C1 segment of cervical spinal cord (tissue), 14 donors: Measurements from ENCODE around the gene CERK.
A peak's percentile ranks its signal among the peaks of the same experiment; 100 is the strongest.
"Not testable (repeated sequence)": the region's sequence is repeated elsewhere in the genome, so short reads cannot be mapped to it uniquely, and the experiment has no call there.

Experiments
- DNase-seq, 14 donors: peaks; one replicate each; lab custom pipeline; 2025; lab: John Stamatoyannopoulos, UW

The CERK gene, protein sequence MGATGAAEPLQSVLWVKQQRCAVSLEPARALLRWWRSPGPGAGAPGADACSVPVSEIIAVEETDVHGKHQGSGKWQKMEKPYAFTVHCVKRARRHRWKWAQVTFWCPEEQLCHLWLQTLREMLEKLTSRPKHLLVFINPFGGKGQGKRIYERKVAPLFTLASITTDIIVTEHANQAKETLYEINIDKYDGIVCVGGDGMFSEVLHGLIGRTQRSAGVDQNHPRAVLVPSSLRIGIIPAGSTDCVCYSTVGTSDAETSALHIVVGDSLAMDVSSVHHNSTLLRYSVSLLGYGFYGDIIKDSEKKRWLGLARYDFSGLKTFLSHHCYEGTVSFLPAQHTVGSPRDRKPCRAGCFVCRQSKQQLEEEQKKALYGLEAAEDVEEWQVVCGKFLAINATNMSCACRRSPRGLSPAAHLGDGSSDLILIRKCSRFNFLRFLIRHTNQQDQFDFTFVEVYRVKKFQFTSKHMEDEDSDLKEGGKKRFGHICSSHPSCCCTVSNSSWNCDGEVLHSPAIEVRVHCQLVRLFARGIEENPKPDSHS

DNA sequence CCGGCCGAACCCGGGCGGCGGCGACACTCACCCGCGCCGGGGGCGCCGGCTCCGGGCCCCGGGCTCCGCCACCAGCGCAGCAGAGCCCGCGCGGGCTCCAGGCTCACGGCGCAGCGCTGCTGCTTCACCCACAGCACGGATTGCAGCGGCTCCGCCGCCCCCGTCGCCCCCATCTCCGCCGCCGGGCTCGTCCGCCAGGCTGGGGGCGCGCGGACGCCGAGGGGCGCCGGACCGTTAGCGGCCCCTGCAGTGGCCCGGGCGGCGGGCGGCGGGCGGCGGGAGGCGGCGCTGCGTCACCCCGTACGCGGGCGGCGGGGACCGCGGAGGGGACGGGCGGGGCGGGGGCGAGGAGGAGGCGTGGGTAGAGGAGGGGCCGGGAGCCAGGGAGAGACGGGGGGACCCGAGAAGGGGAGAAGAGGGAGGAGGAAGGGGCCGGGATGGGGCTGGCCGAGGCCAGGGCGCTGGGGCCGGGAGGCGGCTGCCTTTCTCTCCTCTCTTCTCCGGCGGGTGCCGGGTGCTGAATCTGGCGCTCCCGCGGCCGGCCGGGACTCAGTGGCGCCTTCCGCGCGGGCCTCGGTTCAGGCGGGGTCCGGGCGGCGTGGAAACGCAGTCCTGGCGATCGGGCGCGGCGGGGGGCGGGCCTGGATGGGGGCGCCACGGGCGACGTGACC lies at the start of gene CERK:
TSS of gene CERK (minus strand) at position 277 of the 671 bp plus-strand sequence. CDS start at position 173, 104 bp downstream.
- DNase-seq = peak in 13 of 14 donors; percentile 32 to 84 (median 63)

DNA sequence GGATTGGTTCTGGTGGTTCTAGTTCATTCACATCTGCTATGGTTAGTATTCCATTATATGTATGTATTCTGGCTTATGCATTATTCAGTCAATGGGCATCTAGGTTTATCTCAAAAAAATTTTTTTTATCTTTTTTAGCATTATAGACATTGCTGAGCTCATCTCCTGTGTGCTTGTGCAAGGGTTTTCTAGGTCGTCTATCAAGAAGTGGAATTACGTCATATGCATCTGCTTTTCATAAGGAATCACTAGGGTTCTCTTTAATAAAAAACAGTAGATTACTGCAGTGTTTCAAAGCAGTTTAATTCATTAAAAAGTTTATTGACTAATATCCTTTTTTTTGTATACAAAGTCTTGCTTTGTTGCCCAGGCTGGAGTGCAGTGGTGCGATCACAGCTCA lies 45.7 kb upstream of the CERK start:
- no peak for DNase-seq

DNA sequence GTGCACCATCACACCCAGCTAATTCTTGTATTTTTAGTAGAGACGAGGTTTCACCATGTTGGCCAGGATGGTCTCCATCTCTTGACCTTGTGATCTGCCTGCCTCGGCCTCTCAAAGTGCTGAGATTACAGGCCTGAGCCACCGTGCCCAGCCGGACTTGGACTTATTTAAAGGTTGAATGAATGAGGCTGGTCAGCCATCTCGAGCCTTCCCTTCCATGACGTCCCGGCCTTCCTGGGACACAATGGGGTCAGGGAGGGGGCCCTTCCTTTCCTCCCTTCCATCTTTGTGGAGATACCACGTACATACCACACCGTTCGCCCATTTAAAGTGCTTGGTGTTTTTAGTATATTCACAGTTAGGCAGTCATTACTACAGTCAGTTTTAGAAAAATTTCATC lies 44.1 kb upstream of the CERK start:
- not testable (repeated sequence) for DNase-seq

DNA sequence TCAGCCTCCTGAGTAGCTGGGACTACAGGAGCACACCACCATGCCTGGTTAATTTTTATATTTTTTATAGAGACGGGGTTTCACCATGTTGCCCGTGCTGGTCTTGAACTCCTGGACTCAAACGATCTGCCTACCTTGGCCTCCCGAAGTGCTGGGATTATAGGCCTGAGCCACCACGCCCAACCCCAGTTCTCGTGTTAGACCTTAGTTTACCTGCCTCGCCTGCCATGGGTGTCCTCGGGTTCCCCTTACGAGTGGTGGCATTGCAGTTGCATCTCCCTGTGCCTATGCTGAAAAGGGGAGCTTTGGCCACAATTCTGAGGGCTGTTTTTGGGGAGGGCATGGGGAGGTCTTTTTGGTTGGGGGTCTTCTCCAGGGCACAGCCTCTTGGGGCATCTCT lies 43.2 kb upstream of the CERK start:
- no peak for DNase-seq

DNA sequence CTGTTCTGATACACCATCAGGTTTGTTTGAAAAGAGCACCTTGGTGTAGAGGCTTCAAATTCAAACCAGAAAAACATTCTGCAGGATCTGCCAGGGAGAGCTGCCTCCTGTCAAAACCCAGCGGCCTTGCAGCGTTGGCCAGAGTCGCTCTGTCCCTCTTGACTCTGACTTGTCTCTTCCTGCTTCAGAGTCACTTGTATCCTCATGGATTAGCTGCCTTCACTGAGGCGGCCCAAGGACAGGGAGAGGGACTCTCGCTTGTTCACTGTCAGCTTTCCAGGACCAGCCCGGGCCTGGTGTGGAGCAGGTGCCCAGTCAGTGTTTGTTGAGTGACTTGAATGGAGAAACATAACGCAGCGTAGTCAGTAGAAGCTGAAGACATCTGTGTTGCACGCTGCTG lies 42.4 kb upstream of the CERK start:
- no peak for DNase-seq

DNA sequence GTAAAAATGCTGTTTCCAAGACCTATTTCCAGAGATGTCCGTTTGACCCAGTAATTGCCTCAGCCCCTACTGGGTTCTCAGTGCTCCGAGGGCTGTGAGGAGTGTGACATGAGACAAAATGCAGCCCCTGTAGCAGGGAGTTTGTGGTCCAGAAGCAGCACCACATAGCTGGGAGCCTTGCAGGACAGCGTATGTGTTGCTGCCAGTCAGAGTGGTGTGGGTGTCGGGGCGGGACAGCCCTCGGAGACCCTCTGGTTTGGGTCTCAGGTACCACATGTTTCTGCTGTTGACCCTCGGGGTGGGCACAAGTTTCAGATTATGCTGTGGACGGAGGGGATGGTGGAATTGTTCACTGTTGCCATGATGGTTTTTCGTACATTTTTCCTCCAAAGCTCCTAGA lies 41.6 kb upstream of the CERK start:
- DNase-seq = no peak

DNA sequence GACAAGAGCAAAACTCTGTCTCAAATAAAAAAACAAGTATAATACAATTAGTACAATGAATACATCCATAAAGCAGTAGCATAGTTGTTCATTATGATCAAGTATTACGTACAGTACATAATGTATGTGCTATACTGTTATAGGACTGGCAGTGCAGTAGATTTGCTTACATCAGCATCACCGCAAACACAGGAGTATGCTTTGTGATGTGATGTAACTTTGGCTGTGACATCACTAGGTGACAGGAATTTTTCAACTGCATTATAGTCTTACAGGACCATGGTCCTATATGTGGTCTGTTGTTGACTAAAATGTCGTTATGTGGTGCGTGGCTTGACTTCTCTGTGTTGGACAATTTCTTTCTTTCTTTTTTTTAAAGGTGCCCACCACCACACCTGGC lies 41.0 kb upstream of the CERK start:
- DNase-seq = no peak

DNA sequence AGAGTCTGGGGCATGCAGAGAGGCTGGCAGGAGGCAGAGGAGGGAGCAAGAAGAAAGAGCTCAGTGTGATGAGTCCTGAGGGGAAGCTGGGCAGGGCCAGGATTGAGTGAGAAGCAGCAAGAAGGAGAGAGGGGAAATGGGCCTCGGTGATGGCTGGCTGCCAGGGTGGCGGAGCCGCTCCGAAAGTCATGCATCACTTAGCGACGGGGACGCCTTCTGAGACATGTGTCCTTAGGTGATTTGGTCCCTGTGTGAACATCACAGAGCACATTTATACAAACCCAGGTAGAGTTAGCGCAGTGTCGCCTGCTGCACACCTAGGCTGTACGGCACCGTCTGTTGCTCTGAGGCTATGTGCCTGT lies 39.5 kb upstream of the CERK start:
- peak in 8 of 14 donors; percentile 12 to 60 (median 42) for DNase-seq

DNA sequence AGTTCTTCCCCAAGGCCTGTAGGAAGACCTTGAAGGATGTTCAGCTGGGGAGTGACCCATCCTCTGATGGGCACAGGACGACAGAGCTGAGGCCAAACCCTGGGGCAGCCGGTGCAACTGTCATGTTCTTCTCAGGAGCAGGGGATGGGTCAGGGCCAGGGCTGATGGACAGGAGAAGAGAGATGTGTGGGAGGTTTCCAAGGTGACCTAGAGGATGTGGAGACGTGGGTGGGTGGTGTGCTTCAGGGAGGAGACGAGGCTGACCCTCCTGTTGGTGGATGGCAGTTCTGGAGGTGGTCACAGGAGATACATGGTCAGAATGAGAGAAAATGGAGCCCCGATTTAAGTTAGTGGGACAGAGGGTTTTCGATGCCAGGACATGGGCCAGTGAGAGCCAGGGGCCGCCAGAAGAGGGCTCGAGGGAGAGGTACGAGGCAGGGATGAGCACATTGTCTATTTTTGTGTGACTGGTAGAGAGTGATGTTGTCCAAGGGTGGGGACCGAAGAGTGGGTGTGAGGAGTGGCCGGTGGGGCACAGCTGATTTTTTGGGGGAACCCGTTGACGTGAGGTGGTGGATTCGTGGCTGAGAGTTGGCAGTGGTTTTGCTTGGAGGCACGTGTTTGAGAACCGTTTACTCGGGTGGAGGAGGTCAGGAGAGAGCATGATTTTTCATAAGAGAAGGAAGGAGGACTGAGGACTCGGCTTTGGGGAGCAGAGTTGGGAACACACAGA lies 39.0 kb upstream of the CERK start:
- DNase-seq = no peak

DNA sequence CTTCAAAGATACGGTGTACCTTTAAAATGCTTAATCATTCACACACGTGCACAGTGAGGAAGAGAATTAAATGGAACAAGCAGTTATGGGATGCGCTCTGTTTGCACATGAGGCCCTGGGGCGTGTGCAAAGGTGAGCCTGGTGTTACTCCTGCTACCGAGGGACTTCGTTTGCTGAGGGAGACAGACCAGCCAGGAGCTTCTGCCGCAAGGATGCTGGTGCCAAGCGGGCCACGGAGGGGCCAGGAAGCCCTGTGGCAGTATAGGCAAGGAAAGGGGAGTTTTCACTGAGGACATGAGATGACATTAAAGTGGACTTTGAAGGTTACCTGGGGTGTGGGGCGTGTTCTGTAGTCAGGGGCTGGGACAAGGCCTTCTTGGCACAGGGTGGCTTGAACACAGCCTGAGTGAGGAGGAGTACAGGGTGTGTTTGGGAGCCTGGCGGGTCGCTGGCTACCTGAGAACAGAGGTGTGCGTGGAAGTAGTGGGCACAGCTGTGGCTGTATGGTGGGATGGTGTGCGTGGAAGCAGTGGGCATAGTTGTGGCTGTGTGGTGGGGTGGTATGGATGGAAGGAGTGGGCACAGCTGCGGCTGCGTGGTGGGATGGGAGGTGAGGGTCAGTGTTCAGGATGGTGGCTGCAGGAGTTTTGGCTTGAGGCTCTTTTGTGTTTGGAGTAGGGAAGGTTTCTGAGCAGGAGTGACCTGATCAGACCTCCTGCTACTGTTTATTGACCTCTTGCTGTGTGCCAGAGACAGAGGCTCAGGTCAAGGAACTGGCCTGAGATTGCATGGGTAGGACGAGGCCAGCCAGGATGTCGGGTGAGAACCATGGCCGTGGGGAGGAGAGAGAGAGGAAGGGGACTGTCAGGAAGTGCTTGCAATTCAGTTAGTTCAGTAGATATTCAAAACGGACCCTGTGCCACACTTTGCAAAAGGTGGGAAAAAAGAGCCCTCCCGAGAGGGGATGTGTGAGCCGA lies 38.1 kb upstream of the CERK start:
- DNase-seq = no peak

DNA sequence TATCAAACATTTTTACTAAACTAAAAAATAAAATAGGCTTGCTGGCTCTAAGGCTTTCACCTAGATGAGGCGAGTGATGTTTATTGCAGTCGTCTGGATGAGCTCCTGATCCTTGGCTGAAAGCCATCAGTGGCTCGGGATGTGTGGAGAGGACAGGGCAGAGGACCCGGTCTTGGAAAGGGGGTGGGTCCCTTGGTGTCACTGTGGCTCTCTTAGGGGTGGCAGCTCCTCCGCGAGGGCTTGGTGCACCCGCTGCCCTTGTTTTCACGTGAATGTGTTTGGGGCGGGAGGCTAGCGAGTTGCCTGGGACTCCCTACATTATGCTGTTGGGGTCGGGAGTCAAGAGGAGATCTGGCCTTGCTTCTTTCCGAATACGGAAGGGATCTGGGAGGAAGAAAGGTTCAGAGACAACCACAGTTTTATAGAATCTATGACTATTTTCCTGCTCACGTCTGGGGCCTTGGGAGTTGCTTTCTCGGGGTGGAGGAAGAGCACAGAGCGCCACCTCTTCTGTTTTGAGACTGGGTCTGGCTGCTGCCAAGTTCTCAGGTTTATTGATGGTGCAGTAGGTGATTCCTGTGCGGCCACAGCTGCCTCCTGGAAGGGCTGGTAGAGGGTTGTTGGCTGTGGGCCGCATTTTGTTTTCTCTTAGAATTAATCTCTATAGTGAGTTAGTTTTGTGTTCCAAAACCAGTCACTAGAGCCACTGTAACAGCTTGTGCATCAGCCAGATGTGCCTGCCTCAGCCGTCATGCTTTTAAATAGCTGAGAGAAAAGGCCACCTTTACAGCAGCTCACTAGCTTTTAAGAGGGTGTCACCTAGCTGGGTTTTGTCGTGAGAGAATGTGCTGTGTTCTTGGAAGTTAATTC lies 37.2 kb upstream of the CERK start:
- DNase-seq = no peak

DNA sequence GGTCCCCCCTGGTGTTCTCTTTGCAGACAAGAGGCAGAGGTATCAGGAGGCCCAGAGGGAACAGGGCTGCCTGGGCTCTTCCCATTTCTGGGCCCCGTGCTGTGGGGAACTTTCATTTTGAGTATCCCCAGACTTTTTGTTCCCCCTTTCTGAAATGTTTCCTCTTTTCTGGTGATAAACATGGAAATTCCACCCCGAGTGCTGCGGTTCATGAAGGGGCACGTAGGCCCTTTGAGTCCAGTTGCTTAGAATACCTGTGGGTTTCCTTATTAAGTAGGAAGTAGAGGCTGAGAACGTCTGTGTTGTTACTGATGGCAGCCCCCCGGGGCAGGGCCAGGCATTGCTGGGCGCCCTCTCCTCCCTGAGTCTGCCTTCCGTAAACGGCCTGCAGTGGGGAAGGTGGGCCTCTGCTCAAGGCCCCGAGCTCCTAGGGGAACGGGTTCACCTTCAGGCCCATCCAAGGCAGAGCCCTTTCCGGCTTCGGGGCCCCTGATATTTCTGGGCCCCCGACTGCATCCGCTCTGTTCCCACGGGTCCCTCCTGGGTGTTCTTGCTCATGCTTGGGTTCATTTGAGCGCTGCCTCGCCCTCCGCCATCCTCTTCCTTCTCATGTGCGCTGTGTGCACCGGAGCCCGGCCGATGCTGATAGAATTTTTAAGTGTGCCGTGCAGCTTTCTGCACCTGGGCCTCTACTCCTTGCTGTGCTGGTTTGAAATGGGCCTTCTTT lies 36.4 kb upstream of the CERK start:
- peak in 8 of 14 donors; percentile 31 to 71 (median 48) for DNase-seq

DNA sequence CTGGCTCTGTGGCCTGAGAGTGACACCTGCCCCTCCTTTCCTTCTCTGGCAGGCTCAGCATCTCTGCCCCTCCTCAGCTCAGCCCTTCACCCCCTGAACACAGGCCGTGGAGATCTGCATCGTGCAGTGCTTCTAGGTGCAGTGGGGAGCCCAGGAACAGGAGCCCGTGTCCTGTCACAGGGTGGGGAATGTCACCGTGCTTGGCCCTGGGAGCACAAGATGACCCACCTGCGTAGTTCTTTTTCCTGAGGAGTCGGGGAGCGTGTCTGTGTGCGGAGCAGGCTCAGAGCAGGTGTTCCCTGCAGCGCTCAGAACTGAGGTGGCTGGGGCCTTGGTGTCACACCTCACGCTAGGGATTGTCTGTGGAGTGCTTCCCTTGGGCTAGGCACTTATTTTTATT lies 35.0 kb upstream of the CERK start:
- DNase-seq = no peak

DNA sequence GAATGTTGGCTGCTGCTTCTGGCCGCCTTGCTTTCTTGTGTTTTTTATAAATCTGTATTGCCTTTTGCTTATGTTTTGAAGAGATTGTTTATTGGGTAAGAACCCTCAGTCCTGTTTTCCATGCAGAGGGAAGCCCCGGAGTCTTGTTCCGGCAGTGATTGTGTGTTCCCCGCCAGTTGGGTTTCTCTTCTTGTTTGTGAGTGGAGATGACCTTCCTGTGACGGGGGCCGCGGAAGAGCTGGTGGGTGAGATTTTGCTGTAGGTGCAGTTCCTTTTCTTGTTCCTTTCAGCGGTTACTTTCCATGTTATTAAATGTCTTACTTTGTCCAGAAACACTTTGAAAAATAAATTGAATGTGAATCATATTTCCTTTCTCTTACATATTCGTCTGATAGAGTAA lies 32.7 kb upstream of the CERK start:
- DNase-seq = peak in 6 of 14 donors; percentile 4 to 42 (median 23)

DNA sequence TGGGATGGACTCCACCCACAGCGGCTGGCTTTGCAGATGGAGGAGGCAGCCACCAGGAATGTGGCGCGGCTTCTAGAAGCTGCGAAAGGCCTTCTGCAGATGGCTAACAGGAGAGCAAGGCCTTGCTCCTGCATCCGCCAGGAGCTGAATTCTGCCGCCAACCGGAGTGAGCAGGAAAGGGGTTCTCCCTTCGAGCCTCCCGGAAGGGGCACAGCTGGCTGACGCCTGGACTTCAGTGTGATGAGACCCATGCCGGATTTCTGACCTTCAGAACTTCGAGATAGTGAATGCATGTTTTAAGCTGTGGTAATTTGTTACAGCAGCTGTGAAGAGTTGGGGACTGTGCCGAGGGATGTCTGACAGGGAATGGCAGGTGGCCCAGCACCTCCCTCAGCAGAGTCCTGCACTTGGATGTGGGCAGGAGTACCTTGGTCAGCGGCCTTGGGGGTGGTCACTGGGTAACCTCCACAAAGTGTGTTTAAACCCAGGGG lies 32.1 kb upstream of the CERK start:
- DNase-seq = no peak

DNA sequence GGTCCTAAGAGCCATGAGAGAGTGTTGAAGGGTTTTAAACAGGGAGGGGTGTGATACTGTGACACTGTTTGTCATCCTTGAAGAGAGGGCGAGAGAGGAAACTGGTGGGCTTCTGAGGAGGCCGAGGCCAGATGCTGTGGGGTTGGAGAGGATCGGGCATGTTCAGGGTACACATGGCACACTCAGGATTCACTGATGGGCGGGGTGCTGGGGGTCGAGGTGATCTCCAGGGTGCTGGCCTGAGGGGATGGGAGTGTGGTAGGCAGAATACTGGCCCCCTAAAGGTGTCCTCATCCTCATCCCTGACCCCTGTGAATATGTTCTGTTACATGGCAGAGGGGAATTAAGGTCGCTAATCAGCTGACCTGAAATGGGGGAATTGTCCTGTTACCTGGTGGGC lies 31.7 kb upstream of the CERK start:
- DNase-seq = no peak

DNA sequence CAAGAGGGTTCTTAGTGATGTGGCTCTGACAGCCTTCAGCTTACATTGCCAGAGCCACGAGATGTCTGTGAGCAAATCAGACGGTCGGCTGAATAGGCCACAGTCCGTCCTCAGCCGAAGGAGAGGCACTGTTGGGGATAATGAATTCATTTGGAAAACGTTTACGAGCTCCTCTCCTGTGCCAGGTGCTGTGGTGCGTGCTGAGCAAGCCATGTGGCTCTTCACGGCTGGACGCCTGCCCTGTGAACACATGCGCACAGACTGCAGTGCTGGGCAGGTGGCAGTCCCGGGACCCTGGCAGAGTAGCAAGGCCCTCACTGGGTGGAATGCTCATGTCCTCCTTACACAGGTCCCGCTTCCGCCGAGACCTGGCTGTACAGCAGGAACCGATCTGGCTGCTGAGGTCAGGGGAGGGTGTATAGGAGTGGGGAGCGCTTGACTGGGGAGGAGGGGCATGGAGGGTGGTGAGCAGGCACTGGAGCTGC lies 31.2 kb upstream of the CERK start:
- peak in 10 of 14 donors; percentile 14 to 99 (median 34) for DNase-seq

DNA sequence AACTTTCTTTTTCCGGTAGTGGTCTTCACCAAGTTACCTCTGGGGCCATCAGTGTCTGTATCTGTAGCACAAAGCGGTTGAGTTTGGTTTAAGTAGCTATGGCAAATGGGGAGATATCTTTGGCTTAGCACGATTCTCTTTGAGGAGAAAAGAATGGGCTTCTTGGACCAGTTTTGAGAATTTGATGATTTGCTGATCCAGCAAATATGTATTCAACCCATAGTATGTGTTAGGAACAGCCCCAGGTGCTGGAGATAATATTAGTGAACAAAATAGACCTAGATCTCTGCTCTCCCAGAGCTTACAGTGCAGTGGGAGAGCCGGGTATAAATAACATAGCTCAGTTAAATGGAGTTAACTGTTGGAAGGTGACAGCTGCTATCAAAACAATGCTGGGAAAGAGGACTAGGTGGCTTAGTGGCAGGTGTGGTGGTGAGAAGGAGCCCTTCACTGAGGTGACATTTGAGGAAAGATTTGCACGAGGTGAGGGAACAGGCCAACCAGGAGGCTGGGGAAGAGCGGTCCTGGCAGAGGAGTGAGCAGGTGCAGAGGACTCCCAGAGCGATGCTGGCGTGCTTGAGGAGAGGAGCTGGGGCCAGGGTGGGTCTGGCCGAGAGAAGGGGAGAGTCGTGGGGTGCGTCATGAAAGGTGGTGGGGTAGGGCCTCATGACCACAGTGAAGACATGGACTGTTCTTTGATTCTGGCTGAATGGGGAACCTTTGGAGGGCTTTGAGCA lies 29.4 kb upstream of the CERK start:
- no peak for DNase-seq
